Spleen (tissue), 13 donors: ENCODE measurements around the gene BUB3. TPM values are rescaled to one million over a fixed set of nuclear protein-coding genes. Genes with fewer than 3 reads are reported as not detected.

Experiments used
- DNase-seq: peaks from one replicate; pipeline ENCODE4 v3.0.0-alpha.2; 2020
- H3K27ac ChIP-seq, 8 donors: fragments of 200-600 bp; sonication (generic) in 7 of 8; 1 replicate in 4 of 8; 2 replicates in 4 of 8; pipeline versions ENCODE4 v1.5.0 to v1.8.0; 2016 to 2021; ENCODE audit warnings: inconsistent platforms in 4 of 8, mild to moderate bottlenecking in 4 of 8, moderate library complexity in 1 of 8
- H3K27me3 ChIP-seq, 7 donors: fragments of 200-600 bp; sonication (generic) in 6 of 7; replicated peaks in 1 of 7; 1 replicate in 4 of 7; 2 replicates in 3 of 7; pipeline versions ENCODE4 v1.5.0 to v1.8.0; 2016 to 2021; ENCODE audit warnings: inconsistent platforms in 3 of 7, mild to moderate bottlenecking in 1 of 7
- H3K36me3 ChIP-seq, 6 donors: fragments of 200-600 bp; sonication (generic) in 5 of 6; 1 replicate in 4 of 6; 2 replicates in 2 of 6; pipeline versions ENCODE4 v1.5.0 to v1.8.0; 2016 to 2021; ENCODE audit warnings: inconsistent platforms in 2 of 6
- H3K4me1 ChIP-seq, 6 donors: fragments of 200-600 bp; sonication (generic) in 5 of 6; 1 replicate in 3 of 6; 2 replicates in 3 of 6; pipeline versions ENCODE4 v1.5.0 to v1.8.0; 2016 to 2021; ENCODE audit warnings: inconsistent platforms in 3 of 6
- H3K4me3 ChIP-seq, 8 donors: fragments of 200-600 bp; sonication (generic) in 7 of 8; 1 replicate in 4 of 8; 2 replicates in 4 of 8; pipeline versions ENCODE4 v1.5.0 to v1.8.0; 2016 to 2021; ENCODE audit warnings: inconsistent platforms in 4 of 8, mild to moderate bottlenecking in 4 of 8, moderate library complexity in 2 of 8
- H3K9me3 ChIP-seq, 8 donors: fragments of 200-600 bp; sonication (generic) in 7 of 8; 1 replicate in 4 of 8; 2 replicates in 4 of 8; pipeline versions ENCODE4 v1.5.0 to v1.8.0; 2016 to 2021; ENCODE audit warnings: inconsistent platforms in 4 of 8
- CTCF ChIP-seq, 11 experiments: fragments of 200-600 bp in 7 of 11; fragments of 450-650 bp in 4 of 11; sonication (generic) in 4 of 11; IDR thresholded peaks in 8 of 11; conservative IDR thresholded peaks in 3 of 11; 1 replicate in 7 of 11; 2 replicates in 4 of 11; pipeline versions ENCODE4 v1.4.0 to v1.8.0; 2016 to 2021; ENCODE audit warnings: antibody characterized with exemption in 11 of 11, inconsistent platforms in 4 of 11, mild to moderate bottlenecking in 1 of 11
- POLR2A ChIP-seq, 3 donors: fragments of 450-650 bp; IDR thresholded peaks; one replicate each; pipeline ENCODE4 v1.5.1; 2017; ENCODE audit warnings: antibody characterized with exemption in 3 of 3, mild to moderate bottlenecking in 1 of 3
- POLR2AphosphoS5 ChIP-seq, 3 donors: sonication (generic); formaldehyde crosslinking; IDR thresholded peaks; one replicate each; pipeline ENCODE4 v1.5.1; 2017; ENCODE audit warnings: antibody characterized with exemption in 3 of 3
- WGBS, 5 donors: extraction: QIAGEN DNeasy Blood & Tissue Kit in 3 of 5; methylation state at CpG; one replicate each; pipeline versions ENCODE4 v1.1.5 to v1.1.7; 2013 to 2018; 5-methylcytosine and 5-hydroxymethylcytosine counted together
- intact Hi-C: fragments of 100-400 bp; cut with DNase I; formaldehyde crosslinking; loops from one replicate; pipeline ENCODE4 v1.15.0; 2023; ENCODE audit warnings: low total_unique reads
- long read RNA-seq, 2 donors: transcript quantifications; one replicate each; lab custom pipeline, GENCODE V29; 2026
- polyA plus RNA-seq, 3 donors: library from polyadenylated mRNA; stranded (reverse); fragments of 200-250 nt; gene quantifications; one replicate each; pipeline ENCODE4 v1.2.1, GENCODE V29; 2013
- total RNA-seq, 7 donors: library from RNA; depleted of rRNA in 3 of 7; stranded (reverse); fragments of >200 nt in 3 of 7; fragmentation: NEBNext Ultra II Directional in 4 of 7; extraction: Animal tissue kit (Norgen Biotek cat#: 25700) in 4 of 7; gene quantifications; one replicate each; pipeline versions ENCODE4 v1.1.0 to v1.2.1, GENCODE V29; 2016 to 2021
- donor health status: healthy with polysubstance abuse.
- donor health status: DM: no; HTN: no; CAD: no; lungs with moderate emphysema.
- donor health status: DM: no; HTN: no; CAD: no.
- donor health status: Bipolar disorder and iron deficiency.
- donor health status: healthy.
- donor health status: DM: no; HTN: no; CAD: no.
- donor health status: DM: yes; HTN: yes; CAD: no.

BUB3 gene
- 100 to 1,000 TPM in 4 of 7 donors, 10 to 100 TPM in 3; 94.2 to 193 (median 111) TPM for total RNA-seq
- polyA plus RNA-seq: 10 to 100 TPM; 33.7 to 65.1 (median 62.2) TPM
- long read RNA-seq, donor 1, full-length matches to known transcripts: 36 of 83 reads
- long read RNA-seq, donor 1, partial matches to known transcripts: 47 of 83 reads
- long read RNA-seq, donor 1, other reads (novel, unspliced or antisense): 0 of 83 reads
- long read RNA-seq, donor 2, full-length matches to known transcripts: 18 of 34 reads
- long read RNA-seq, donor 2, partial matches to known transcripts: 16 of 34 reads
- long read RNA-seq, donor 2, other reads (novel, unspliced or antisense): 0 of 34 reads

GRCh38 chr10:123154092-123154710 lies at the start of gene BUB3:
Gene BUB3 (plus strand): TSS chr10:123154402. CDS start chr10:123154918, 516 bp downstream.
- Histone ChIP-seq H3K4me3 (peak within 1 kb of the TSS; percentile 88 to 97 (median 94)), H3K4me1 (peaks cover 39 to 77% (median 71%) of the 10 kb centered on the region in 6 donors), H3K27ac (peak within 1 kb of the TSS; percentile 91 to 97 (median 95)), H3K36me3 (peaks cover 0 to 39% (median 24%) of the 10 kb centered on the region in 6 donors), H3K9me3 (no peaks in the 10 kb centered on the region), H3K27me3 (peaks cover 17 to 43% (median 37%) of the 10 kb centered on the region in 7 donors)
- TF ChIP-seq CTCF (IDR thresholded peaks at IDR 0.05 in 8 of 11, conservative IDR thresholded peaks at IDR 0.05 in 3 of 11) (peak in 9 of 11 experiments; percentile 28 to 69 (median 49)), POLR2A (IDR thresholded peaks at IDR 0.05) (peak in 2 of 3 donors; percentile 68 to 72), POLR2AphosphoS5 (IDR thresholded peaks at IDR 0.05) (peak; percentile 95 to 99 (median 97))
- 0 to 1% (median 0%) methylated on average over 45 to 50 of the region's 50 CpGs for WGBS, 5 donors
- peak; percentile 98 for DNase-seq
- intact Hi-C loops: loop anchor here (10.0 kb wide), 1 partner anchor 199 kb away; the partner anchor contains the start of gene C10orf88

- intact Hi-C loops: no loop called here
- TF ChIP-seq POLR2A (IDR thresholded peaks at IDR 0.05) (no peak), POLR2AphosphoS5 (IDR thresholded peaks at IDR 0.05) (no peak), CTCF (IDR thresholded peaks at IDR 0.05 in 8 of 11, conservative IDR thresholded peaks at IDR 0.05 in 3 of 11) (no peak)
- no peak overlapping the region for H3K4me3 ChIP-seq
- 63 to 82% (median 74%) methylated on average over 7 of the region's 7 CpGs for WGBS, 5 donors
- DNase-seq: no peak
- H3K4me1 ChIP-seq: no peaks in the 10 kb centered on the region
- no peak overlapping the region for H3K27ac ChIP-seq
- no peaks in the 10 kb centered on the region for H3K36me3 ChIP-seq
- H3K9me3 ChIP-seq: no peaks in the 10 kb centered on the region
- H3K27me3 ChIP-seq: peaks cover 0 to 34% (median 0%) of the 10 kb centered on the region in 7 donors
Measured at GRCh38 chr10:123109466-123109865, 44.7 kb upstream of the BUB3 start.

GRCh38 chr10:123117644-123118417 lies 36.4 kb upstream of the BUB3 start:
- H3K27ac ChIP-seq: no peak overlapping the region
- no peak overlapping the region for H3K4me3 ChIP-seq
- TF ChIP-seq POLR2A (IDR thresholded peaks at IDR 0.05) (no peak), CTCF (IDR thresholded peaks at IDR 0.05 in 8 of 11, conservative IDR thresholded peaks at IDR 0.05 in 3 of 11) (no peak), POLR2AphosphoS5 (IDR thresholded peaks at IDR 0.05) (no peak)
- 11 to 20% (median 15%) methylated on average over 20 to 26 of the region's 26 CpGs for WGBS, 5 donors
- H3K4me1 ChIP-seq: no peaks in the 10 kb centered on the region
- peaks cover 0 to 84% (median 27%) of the 10 kb centered on the region in 7 donors for H3K27me3 ChIP-seq
- H3K36me3 ChIP-seq: no peaks in the 10 kb centered on the region
- H3K9me3 ChIP-seq: no peaks in the 10 kb centered on the region
- DNase-seq: no peak
- intact Hi-C loops: no loop called here
